H9 (cell line): Measurements from ENCODE around the gene MARK2. TPM values are rescaled to one million over a fixed set of nuclear protein-coding genes. Genes with fewer than 3 reads are reported as not detected.
A peak's percentile ranks its signal among the peaks of the same experiment; 100 is the strongest.

ENCODE experiments used
- DNase-seq: peaks from one replicate; pipeline ENCODE4 v3.0.0-alpha.2; 2017
- H2AFZ ChIP-seq: one replicate; pipeline ENCODE4 v1.6.1; 2013; ENCODE audit warnings: mild to moderate bottlenecking, low read length, control low read depth, moderate library complexity
- H2AK5ac ChIP-seq: 2 replicates; pipeline ENCODE4 v1.6.1; 2013; ENCODE audit warnings: low read length, control low read depth, mixed read lengths; ENCODE audit not compliant: insufficient read length
- H2BK120ac ChIP-seq: one replicate; pipeline ENCODE4 v1.6.1; 2013; ENCODE audit warnings: low read depth, mild to moderate bottlenecking, low read length, control low read depth, inconsistent platforms; ENCODE audit not compliant: poor library complexity, severe bottlenecking
- H2BK12ac ChIP-seq: 2 replicates; pipeline ENCODE4 v1.6.1; 2013; ENCODE audit warnings: low read length, control low read depth, mixed read lengths, low read depth; ENCODE audit not compliant: insufficient read length
- H2BK15ac ChIP-seq: 2 replicates; pipeline ENCODE4 v1.6.1; 2013; ENCODE audit warnings: low read depth, low read length, control low read depth
- H2BK20ac ChIP-seq: one replicate; pipeline ENCODE4 v1.6.1; 2013; ENCODE audit warnings: low read depth, mild to moderate bottlenecking, low read length, control low read depth, inconsistent platforms; ENCODE audit not compliant: poor library complexity, severe bottlenecking
- H2BK5ac ChIP-seq: 2 replicates; pipeline ENCODE4 v1.6.1; 2013; ENCODE audit warnings: low read length, control low read depth, mixed read lengths; ENCODE audit not compliant: insufficient read length
- H3K14ac ChIP-seq: 2 replicates; pipeline ENCODE4 v1.6.1; 2013; ENCODE audit warnings: low read length, control low read depth; ENCODE audit not compliant: insufficient read depth
- H3K18ac ChIP-seq: 2 replicates; pipeline ENCODE4 v1.6.1; 2013; ENCODE audit warnings: low read depth, mild to moderate bottlenecking, mixed read lengths, low read length, control low read depth; ENCODE audit not compliant: insufficient read length
- H3K23ac ChIP-seq: 2 replicates; pipeline ENCODE4 v1.6.1; 2013; ENCODE audit warnings: low read length, control low read depth, mixed read lengths, low read depth; ENCODE audit not compliant: insufficient read length
- H3K23me2 ChIP-seq: 2 replicates; pipeline ENCODE4 v1.6.1; 2013; ENCODE audit warnings: low read depth, mild to moderate bottlenecking, mixed read lengths, low read length, control low read depth; ENCODE audit not compliant: insufficient read length, poor library complexity, severe bottlenecking
- H3K27ac ChIP-seq: 2 replicates; pipeline ENCODE4 v1.5.1; 2013; ENCODE audit warnings: low read length, control low read depth, mixed read lengths, low read depth; ENCODE audit not compliant: insufficient read length
- H3K27me3 ChIP-seq: 2 replicates; pipeline ENCODE4 v1.6.1; 2013; ENCODE audit warnings: low read length, control low read depth, inconsistent platforms; ENCODE audit not compliant: insufficient read depth
- H3K4ac ChIP-seq: 2 replicates; pipeline ENCODE4 v1.6.1; 2013; ENCODE audit warnings: low read depth, mild to moderate bottlenecking, control low read depth, inconsistent platforms, low read length, moderate library complexity
- H3K4me1 ChIP-seq: 2 replicates; pipeline ENCODE4 v1.6.1; 2013; ENCODE audit warnings: low read length, control low read depth, inconsistent platforms; ENCODE audit not compliant: insufficient read depth
- H3K4me2 ChIP-seq: 2 replicates; pipeline ENCODE4 v1.6.1; 2013; ENCODE audit warnings: low read length, control low read depth, mixed read lengths; ENCODE audit not compliant: insufficient read length, insufficient read depth
- H3K56ac ChIP-seq: 2 replicates; pipeline ENCODE4 v1.6.1; 2013; ENCODE audit warnings: low read depth, mild to moderate bottlenecking, mixed read lengths, low read length, control low read depth; ENCODE audit not compliant: insufficient read length
- H3K79me1 ChIP-seq: 2 replicates; pipeline ENCODE4 v1.6.1; 2013; ENCODE audit warnings: low read depth, mild to moderate bottlenecking, moderate library complexity, low read length, control low read depth, inconsistent platforms; ENCODE audit not compliant: insufficient read depth, poor library complexity, severe bottlenecking
- H3K79me2 ChIP-seq: 2 replicates; pipeline ENCODE4 v1.6.1; 2013; ENCODE audit warnings: low read length, control low read depth, inconsistent platforms; ENCODE audit not compliant: insufficient read depth
- H3K9ac ChIP-seq: 2 replicates; pipeline ENCODE4 v1.6.1; 2013; ENCODE audit warnings: low read length, control low read depth, mixed read lengths; ENCODE audit not compliant: insufficient read length; ENCODE audit errors: extremely low read depth
- H3K9me3 ChIP-seq: one replicate; pipeline ENCODE4 v1.6.1; 2013; ENCODE audit warnings: low read depth, low read length, inconsistent platforms; ENCODE audit not compliant: control insufficient read depth
- H3T11ph ChIP-seq: one replicate; pipeline ENCODE4 v1.6.1; 2013; ENCODE audit warnings: mild to moderate bottlenecking, low read length, control low read depth, inconsistent platforms
- H4K20me1 ChIP-seq: one replicate; pipeline ENCODE4 v1.6.1; 2013; ENCODE audit not compliant: control insufficient read depth, insufficient read length, insufficient read depth
- H4K5ac ChIP-seq: 2 replicates; pipeline ENCODE4 v1.6.1; 2013; ENCODE audit warnings: low read depth, mild to moderate bottlenecking, mixed read lengths, low read length, control low read depth; ENCODE audit not compliant: insufficient read length
- H4K8ac ChIP-seq: replicated peaks from 2 replicates; pipeline ENCODE4 v1.6.1; 2013; ENCODE audit warnings: low read length, control low read depth, mixed read lengths, low read depth; ENCODE audit not compliant: insufficient read length
- H4K91ac ChIP-seq: 2 replicates; pipeline ENCODE4 v1.6.1; 2013; ENCODE audit warnings: low read depth, mild to moderate bottlenecking, moderate library complexity, mixed read lengths, low read length, control low read depth; ENCODE audit not compliant: insufficient read length
- H3K27ac Mint-ChIP-seq, 3 experiments: 2 replicates in 2 of 3; 3 replicates in 1 of 3; pipeline ENCODE4 v1.8.0; 2020 to 2021; ENCODE audit warnings: mixed read lengths in 3 of 3, mild to moderate bottlenecking in 1 of 3, moderate library complexity in 1 of 3
- H3K27me3 Mint-ChIP-seq: 2 replicates; pipeline ENCODE4 v1.8.0; 2021; ENCODE audit warnings: low read depth, mild to moderate bottlenecking, moderate library complexity, mixed read lengths
- H3K36me3 Mint-ChIP-seq, 3 experiments: 2 replicates in 2 of 3; 3 replicates in 1 of 3; pipeline ENCODE4 v1.8.0; 2020 to 2021; ENCODE audit warnings: low read depth in 3 of 3, mixed read lengths in 3 of 3; ENCODE audit not compliant: insufficient read depth in 1 of 3
- H3K4me1 Mint-ChIP-seq, 2 experiments: 2 replicates each; pipeline ENCODE4 v1.8.0; 2020; ENCODE audit warnings: mixed read lengths in 2 of 2
- H3K4me3 Mint-ChIP-seq, 2 experiments: 2 replicates in 1 of 2; 3 replicates in 1 of 2; pipeline ENCODE4 v1.8.0; 2020 to 2021; ENCODE audit warnings: mild to moderate bottlenecking in 2 of 2, mixed read lengths in 2 of 2, moderate library complexity in 1 of 2
- H3K9me3 Mint-ChIP-seq, 2 experiments: 2 replicates in 1 of 2; 3 replicates in 1 of 2; pipeline ENCODE4 v1.8.0; 2020; ENCODE audit warnings: mild to moderate bottlenecking in 2 of 2, mixed read lengths in 2 of 2, moderate library complexity in 1 of 2
- WGBS: extraction: QIAGEN DNeasy Blood & Tissue Kit; methylation state at CpG from one replicate; pipeline ENCODE4 v1.1.7; 2013; ENCODE audit warnings: missing lambda C conversion rate, low lambda C conversion rate, mixed read lengths; ENCODE audit not compliant: insufficient read length; ENCODE audit errors: extremely low coverage; 5-methylcytosine and 5-hydroxymethylcytosine counted together
- total RNA-seq: library from RNA; stranded (reverse); gene quantifications from 2 replicates; pipeline ENCODE4 v1.2.1, GENCODE V29; 2021
- TF ChIP-seq, protein P1 (sequence below): fragments of 200-600 bp; sonication (generic); conservative IDR thresholded peaks from 3 replicates; pipeline ENCODE4 v1.8.0; 2021; ENCODE audit warnings: antibody characterized with exemption, mild to moderate bottlenecking

Gene MARK2
- total RNA-seq, 1 experiment from 2014 or later = 45.7 TPM

DNA sequence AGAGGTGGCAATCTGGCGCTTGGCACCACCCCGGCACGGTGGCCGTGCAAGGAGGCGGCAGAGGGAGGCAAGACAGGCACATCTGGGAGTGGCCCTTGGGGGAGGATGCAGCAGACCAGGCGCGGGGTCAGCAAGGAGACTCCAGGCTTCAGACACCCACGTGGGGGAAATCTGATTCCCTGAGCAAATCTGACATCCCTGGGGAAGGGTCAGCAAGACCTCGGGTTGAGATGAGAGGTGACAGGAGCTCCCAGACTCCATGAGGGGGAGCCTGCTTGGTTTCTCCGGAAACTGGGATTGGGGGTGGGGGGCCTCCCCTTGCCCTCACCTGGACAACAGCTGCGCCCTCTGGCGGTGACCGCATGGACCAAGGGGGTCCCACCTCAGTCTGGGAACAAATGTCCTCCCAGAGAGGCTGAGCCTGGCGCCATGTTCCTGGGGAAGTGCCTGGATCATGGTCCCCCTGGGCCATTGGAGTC is 82.1 kb downstream of the MARK2 start:
- H3K4ac ChIP-seq = no peak overlapping the region
- peak; percentile 86 for DNase-seq

More for the DNA sequence above, 82.1 kb downstream of the MARK2 start:
- Histone ChIP-seq H2BK20ac (no peak overlapping the region), H3K23ac (no peak overlapping the region), H3K27ac (no peak overlapping the region), H2BK12ac (no peak overlapping the region), H3K4me2 (peak overlapping the region; percentile 67), H3K18ac (peak overlapping the region; percentile 70), H3K9ac (no peak overlapping the region), H3K14ac (no peak overlapping the region), H2BK120ac (no peak overlapping the region), H4K91ac (no peak overlapping the region), H2AFZ (no peak overlapping the region), H3K79me2 (peaks cover under 1% of the 10 kb centered on the region; the same call in 1 of the 2 replicates), H3K4me1 (peaks cover 3% of the 10 kb centered on the region), H3T11ph (no peak overlapping the region), H3K9me3 (no peaks in the 10 kb centered on the region), H4K20me1 (no peaks in the 10 kb centered on the region), H3K27me3 (no peaks in the 10 kb centered on the region), H3K56ac (no peak overlapping the region), H2BK15ac (no peak overlapping the region), H2AK5ac (no peak overlapping the region), H4K8ac (no peak overlapping the region), H4K5ac (no peak overlapping the region), H2BK5ac (no peak overlapping the region), H3K23me2 (peaks cover 25% of the 10 kb centered on the region), H3K79me1 (no peaks in the 10 kb centered on the region)
- peak overlapping the region; percentile 61 to 92 (median 64); a peak in 5 of 7 replicates for H3K27ac Mint-ChIP-seq
- peaks cover 0 to 8% (median 4%) of the 10 kb centered on the region in 3 experiments; a peak in 5 of 7 replicates for H3K36me3 Mint-ChIP-seq
- H3K27me3 Mint-ChIP-seq = peaks cover 29% of the 10 kb centered on the region
- H3K4me1 Mint-ChIP-seq = peaks cover 19 to 21% of the 10 kb centered on the region in 2 experiments
- H3K9me3 Mint-ChIP-seq = peaks cover 5% of the 10 kb centered on the region in 2 experiments; a peak in 4 of 5 replicates
- no CpG with 5 or more reads among the region's 14 CpGs for WGBS
- TF ChIP-seq, protein P1, sequence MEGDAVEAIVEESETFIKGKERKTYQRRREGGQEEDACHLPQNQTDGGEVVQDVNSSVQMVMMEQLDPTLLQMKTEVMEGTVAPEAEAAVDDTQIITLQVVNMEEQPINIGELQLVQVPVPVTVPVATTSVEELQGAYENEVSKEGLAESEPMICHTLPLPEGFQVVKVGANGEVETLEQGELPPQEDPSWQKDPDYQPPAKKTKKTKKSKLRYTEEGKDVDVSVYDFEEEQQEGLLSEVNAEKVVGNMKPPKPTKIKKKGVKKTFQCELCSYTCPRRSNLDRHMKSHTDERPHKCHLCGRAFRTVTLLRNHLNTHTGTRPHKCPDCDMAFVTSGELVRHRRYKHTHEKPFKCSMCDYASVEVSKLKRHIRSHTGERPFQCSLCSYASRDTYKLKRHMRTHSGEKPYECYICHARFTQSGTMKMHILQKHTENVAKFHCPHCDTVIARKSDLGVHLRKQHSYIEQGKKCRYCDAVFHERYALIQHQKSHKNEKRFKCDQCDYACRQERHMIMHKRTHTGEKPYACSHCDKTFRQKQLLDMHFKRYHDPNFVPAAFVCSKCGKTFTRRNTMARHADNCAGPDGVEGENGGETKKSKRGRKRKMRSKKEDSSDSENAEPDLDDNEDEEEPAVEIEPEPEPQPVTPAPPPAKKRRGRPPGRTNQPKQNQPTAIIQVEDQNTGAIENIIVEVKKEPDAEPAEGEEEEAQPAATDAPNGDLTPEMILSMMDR = peak; percentile 92
- H3K4me3 Mint-ChIP-seq = peak overlapping the region; percentile 66 to 82
